Measurements from ENCODE around the gene RAB36.

The RAB36 gene

GRCh38 chr22:23109441-23109978, 35.8 kb upstream of the RAB36 start:
- Histone ChIP-seq H3K27me3 (ENCODE audit: control insufficient read depth, insufficient read depth, low read length) (no peaks in the 10 kb centered on the region), H3K4me3 (ENCODE audit: low read length) (no peak overlapping the region), H3K27ac (ENCODE audit: low read length) (no peak overlapping the region), H3K9me3 (ENCODE audit: control insufficient read depth, insufficient read depth, low read length) (no peaks in the 10 kb centered on the region), H3K36me3 (ENCODE audit: control insufficient read depth, insufficient read depth, low read length) (no peaks in the 10 kb centered on the region), H3K4me1 (ENCODE audit: control insufficient read depth, insufficient read depth, low read length) (no peaks in the 10 kb centered on the region; the same call in 1 of the 2 replicates)
- WGBS (ENCODE audit: insufficient coverage, insufficient read length), result no CpG with 5 or more reads among the region's 5 CpGs
- no peak for DNase-seq (ENCODE audit: low read depth, low spot score)

- Histone ChIP-seq H3K4me3 (ENCODE audit: low read length) (no peak overlapping the region), H3K27me3 (ENCODE audit: control insufficient read depth, insufficient read depth, low read length) (no peaks in the 10 kb centered on the region), H3K36me3 (ENCODE audit: control insufficient read depth, insufficient read depth, low read length) (no peaks in the 10 kb centered on the region), H3K27ac (ENCODE audit: low read length) (no peak overlapping the region), H3K9me3 (ENCODE audit: control insufficient read depth, insufficient read depth, low read length) (no peaks in the 10 kb centered on the region), H3K4me1 (ENCODE audit: control insufficient read depth, insufficient read depth, low read length) (no peaks in the 10 kb centered on the region; the same call in 1 of the 2 replicates)
- no CpG with 5 or more reads among the region's 10 CpGs for WGBS (ENCODE audit: insufficient coverage, insufficient read length)
- DNase-seq (ENCODE audit: low read depth, low spot score), result no peak
Measured at GRCh38 chr22:23110190-23110921, 34.9 kb upstream of the RAB36 start.

GRCh38 chr22:23110922-23111527, 34.3 kb upstream of the RAB36 start:
- H3K9me3 ChIP-seq (ENCODE audit: control insufficient read depth, insufficient read depth, low read length), result no peaks in the 10 kb centered on the region
- H3K27ac ChIP-seq (ENCODE audit: low read length), result no peak overlapping the region
- no peak for DNase-seq (ENCODE audit: low read depth, low spot score)
- H3K4me3 ChIP-seq (ENCODE audit: low read length), result no peak overlapping the region
- no CpG with 5 or more reads among the region's 15 CpGs for WGBS (ENCODE audit: insufficient coverage, insufficient read length)
- H3K36me3 ChIP-seq (ENCODE audit: control insufficient read depth, insufficient read depth, low read length), result no peaks in the 10 kb centered on the region; the same call in 1 of the 2 replicates
- H3K27me3 ChIP-seq (ENCODE audit: control insufficient read depth, insufficient read depth, low read length), result no peaks in the 10 kb centered on the region
- no peaks in the 10 kb centered on the region; the same call in 1 of the 2 replicates for H3K4me1 ChIP-seq (ENCODE audit: control insufficient read depth, insufficient read depth, low read length)

- Histone ChIP-seq H3K4me1 (ENCODE audit: control insufficient read depth, insufficient read depth, low read length) (no peaks in the 10 kb centered on the region; the same call in 1 of the 2 replicates), H3K27me3 (ENCODE audit: control insufficient read depth, insufficient read depth, low read length) (no peaks in the 10 kb centered on the region), H3K36me3 (ENCODE audit: control insufficient read depth, insufficient read depth, low read length) (no peaks in the 10 kb centered on the region; the same call in 1 of the 2 replicates), H3K27ac (ENCODE audit: low read length) (no peak overlapping the region), H3K9me3 (ENCODE audit: control insufficient read depth, insufficient read depth, low read length) (no peaks in the 10 kb centered on the region), H3K4me3 (ENCODE audit: low read length) (no peak overlapping the region)
- no CpG with 5 or more reads among the region's 9 CpGs for WGBS (ENCODE audit: insufficient coverage, insufficient read length)
- no peak for DNase-seq (ENCODE audit: low read depth, low spot score)
Measured at GRCh38 chr22:23112472-23113012, 32.7 kb upstream of the RAB36 start.

GRCh38 chr22:23113067-23113846, 32.0 kb upstream of the RAB36 start:
- H3K4me3 ChIP-seq (ENCODE audit: low read length), result no peak overlapping the region
- no peaks in the 10 kb centered on the region for H3K27me3 ChIP-seq (ENCODE audit: control insufficient read depth, insufficient read depth, low read length)
- no peak overlapping the region for H3K27ac ChIP-seq (ENCODE audit: low read length)
- no peaks in the 10 kb centered on the region; the same call in 1 of the 2 replicates for H3K36me3 ChIP-seq (ENCODE audit: control insufficient read depth, insufficient read depth, low read length)
- H3K4me1 ChIP-seq (ENCODE audit: control insufficient read depth, insufficient read depth, low read length), result no peaks in the 10 kb centered on the region; the same call in 1 of the 2 replicates
- DNase-seq (ENCODE audit: low read depth, low spot score), result no peak
- no peaks in the 10 kb centered on the region for H3K9me3 ChIP-seq (ENCODE audit: control insufficient read depth, insufficient read depth, low read length)
- no CpG with 5 or more reads among the region's 14 CpGs for WGBS (ENCODE audit: insufficient coverage, insufficient read length)

- Histone ChIP-seq H3K4me1 (ENCODE audit: control insufficient read depth, insufficient read depth, low read length) (no peaks in the 10 kb centered on the region; the same call in 1 of the 2 replicates), H3K27ac (ENCODE audit: low read length) (no peak overlapping the region), H3K9me3 (ENCODE audit: control insufficient read depth, insufficient read depth, low read length) (no peaks in the 10 kb centered on the region), H3K27me3 (ENCODE audit: control insufficient read depth, insufficient read depth, low read length) (no peaks in the 10 kb centered on the region), H3K4me3 (ENCODE audit: low read length) (no peak overlapping the region), H3K36me3 (ENCODE audit: control insufficient read depth, insufficient read depth, low read length) (no peaks in the 10 kb centered on the region; the same call in 1 of the 2 replicates)
- DNase-seq (ENCODE audit: low read depth, low spot score), result no peak
- no CpG with 5 or more reads among the region's 18 CpGs for WGBS (ENCODE audit: insufficient coverage, insufficient read length)
Measured at GRCh38 chr22:23113847-23114720, 31.2 kb upstream of the RAB36 start.

- Histone ChIP-seq H3K4me1 (ENCODE audit: control insufficient read depth, insufficient read depth, low read length) (no peaks in the 10 kb centered on the region; the same call in 1 of the 2 replicates), H3K36me3 (ENCODE audit: control insufficient read depth, insufficient read depth, low read length) (no peaks in the 10 kb centered on the region; the same call in 1 of the 2 replicates), H3K9me3 (ENCODE audit: control insufficient read depth, insufficient read depth, low read length) (no peaks in the 10 kb centered on the region), H3K27ac (ENCODE audit: low read length) (no peak overlapping the region), H3K4me3 (ENCODE audit: low read length) (no peak overlapping the region), H3K27me3 (ENCODE audit: control insufficient read depth, insufficient read depth, low read length) (no peaks in the 10 kb centered on the region)
- no peak for DNase-seq (ENCODE audit: low read depth, low spot score)
- no CpG with 5 or more reads among the region's 2 CpGs for WGBS (ENCODE audit: insufficient coverage, insufficient read length)
Measured at GRCh38 chr22:23114721-23115020, 30.6 kb upstream of the RAB36 start.

GRCh38 chr22:23115369-23115768, 29.9 kb upstream of the RAB36 start:
- no CpG with 5 or more reads among the region's 7 CpGs for WGBS (ENCODE audit: insufficient coverage, insufficient read length)
- H3K9me3 ChIP-seq (ENCODE audit: control insufficient read depth, insufficient read depth, low read length), result no peaks in the 10 kb centered on the region
- no peaks in the 10 kb centered on the region; the same call in 1 of the 2 replicates for H3K36me3 ChIP-seq (ENCODE audit: control insufficient read depth, insufficient read depth, low read length)
- no peak overlapping the region for H3K27ac ChIP-seq (ENCODE audit: low read length)
- H3K4me3 ChIP-seq (ENCODE audit: low read length), result no peak overlapping the region
- no peaks in the 10 kb centered on the region; the same call in 1 of the 2 replicates for H3K4me1 ChIP-seq (ENCODE audit: control insufficient read depth, insufficient read depth, low read length)
- DNase-seq (ENCODE audit: low read depth, low spot score), result no peak
- no peaks in the 10 kb centered on the region for H3K27me3 ChIP-seq (ENCODE audit: control insufficient read depth, insufficient read depth, low read length)

- Histone ChIP-seq H3K4me3 (ENCODE audit: low read length) (no peak overlapping the region), H3K4me1 (ENCODE audit: control insufficient read depth, insufficient read depth, low read length) (no peaks in the 10 kb centered on the region; the same call in 1 of the 2 replicates), H3K27ac (ENCODE audit: low read length) (no peak overlapping the region), H3K27me3 (ENCODE audit: control insufficient read depth, insufficient read depth, low read length) (no peaks in the 10 kb centered on the region), H3K36me3 (ENCODE audit: control insufficient read depth, insufficient read depth, low read length) (no peaks in the 10 kb centered on the region; the same call in 1 of the 2 replicates), H3K9me3 (ENCODE audit: control insufficient read depth, insufficient read depth, low read length) (no peaks in the 10 kb centered on the region)
- WGBS (ENCODE audit: insufficient coverage, insufficient read length), result no CpG with 5 or more reads among the region's 18 CpGs
- no peak for DNase-seq (ENCODE audit: low read depth, low spot score)
Measured at GRCh38 chr22:23115825-23116494, 29.3 kb upstream of the RAB36 start.
